Urothelium cell line (cell line): ENCODE data around the gene AMDHD1.
"Not testable (repeated sequence)": the region's sequence is repeated elsewhere in the genome, so short reads cannot be mapped to it uniquely, and the experiment has no call there.

ENCODE experiments used
- DNase-seq: peaks from one replicate; pipeline ENCODE4 v3.0.0; 2011; ENCODE audit warnings: low spot score, mixed read lengths
- FAIRE-seq: peaks from 2 replicates; lab custom pipeline; 2011; peaks lifted over from hg19 to GRCh38; lab: Jason Lieb, UNC

Gene AMDHD1

GRCh38 chr12:95963096-95963495 lies 20.0 kb downstream of the AMDHD1 start:
- FAIRE-seq, result no peak
- no peak for DNase-seq

GRCh38 chr12:95966287-95966870 lies 23.2 kb downstream of the AMDHD1 start:
- FAIRE-seq (no peak), DNase-seq (no peak)

- no peak for DNase-seq
- FAIRE-seq, result no peak
Observed at GRCh38 chr12:95967301-95967700, 24.2 kb downstream of the AMDHD1 start.

- DNase-seq, FAIRE-seq: not testable (repeated sequence)
Observed at GRCh38 chr12:95969116-95969515, 26.0 kb downstream of the AMDHD1 start.

GRCh38 chr12:95970905-95971304 lies 27.8 kb downstream of the AMDHD1 start:
- no peak for DNase-seq

GRCh38 chr12:95972832-95973456 lies 29.8 kb downstream of the AMDHD1 start:
- FAIRE-seq (no peak), DNase-seq (no peak)

More at GRCh38 chr12:95970905-95971304, 27.8 kb downstream of the AMDHD1 start:
- FAIRE-seq, result no peak

- no peak for DNase-seq
- no peak for FAIRE-seq
Observed at GRCh38 chr12:95974358-95974757, 31.2 kb downstream of the AMDHD1 start.

GRCh38 chr12:95975491-95975890 lies 32.4 kb downstream of the AMDHD1 start:
- FAIRE-seq (no peak), DNase-seq (no peak)

- no peak for FAIRE-seq
- peak; percentile 41 for DNase-seq
Observed at GRCh38 chr12:95976416-95976832, 33.3 kb downstream of the AMDHD1 start.

GRCh38 chr12:95977764-95978305 lies 34.7 kb downstream of the AMDHD1 start:
- no peak for DNase-seq
- no peak for FAIRE-seq

GRCh38 chr12:95978351-95978750 lies 35.2 kb downstream of the AMDHD1 start:
- DNase-seq (no peak), FAIRE-seq (no peak)

GRCh38 chr12:95978774-95979173 lies 35.6 kb downstream of the AMDHD1 start:
- FAIRE-seq (no peak), DNase-seq (no peak)

- FAIRE-seq (no peak), DNase-seq (no peak)
Observed at GRCh38 chr12:95980437-95980836, 37.3 kb downstream of the AMDHD1 start.

GRCh38 chr12:95982602-95983001 lies 39.5 kb downstream of the AMDHD1 start:
- FAIRE-seq, result no peak
- no peak for DNase-seq

- FAIRE-seq (no peak), DNase-seq (no peak)
Observed at GRCh38 chr12:95984682-95985081, 41.6 kb downstream of the AMDHD1 start.

GRCh38 chr12:95986635-95987570 lies 43.8 kb downstream of the AMDHD1 start:
- FAIRE-seq (no peak), DNase-seq (no peak)

GRCh38 chr12:95988506-95989275 lies 45.6 kb downstream of the AMDHD1 start:
- DNase-seq (no peak), FAIRE-seq (no peak)

- no peak for FAIRE-seq
- DNase-seq, result no peak
Observed at GRCh38 chr12:95989504-95990123, 46.5 kb downstream of the AMDHD1 start.

GRCh38 chr12:95990136-95990535 lies 47.0 kb downstream of the AMDHD1 start:
- FAIRE-seq, result no peak

GRCh38 chr12:95993907-95994306 lies 50.8 kb downstream of the AMDHD1 start:
- FAIRE-seq (no peak), DNase-seq (no peak)

More at GRCh38 chr12:95990136-95990535, 47.0 kb downstream of the AMDHD1 start:
- DNase-seq, result no peak
